GM18505 (cell line): ENCODE measurements around the gene APBA1.

Experiments
- ATAC-seq: cut with Tn5 transposase; IDR thresholded peaks from one replicate; pipeline ENCODE4 v1.9.1; 2021; ENCODE audit not compliant: unreplicated experiment
- POLR2A ChIP-seq: IDR thresholded peaks from 4 replicates; pipeline ENCODE4 v1.6.1; 2011; ENCODE audit warnings: borderline replicate concordance; ENCODE audit not compliant: insufficient read depth, insufficient read length; ENCODE audit errors: extremely low read depth

The APBA1 gene

GRCh38 chr9:69593301-69593700, 78.9 kb downstream of the APBA1 start:
- no peak for TF ChIP-seq POLR2A
- ATAC-seq, result no peak

GRCh38 chr9:69590266-69590665, 81.9 kb downstream of the APBA1 start:
- no peak for ATAC-seq
- no peak for TF ChIP-seq POLR2A

GRCh38 chr9:69589156-69589555, 83.0 kb downstream of the APBA1 start:
- no peak for ATAC-seq

GRCh38 chr9:69585571-69585970, 86.6 kb downstream of the APBA1 start:
- no peak for TF ChIP-seq POLR2A
- no peak for ATAC-seq

More at GRCh38 chr9:69589156-69589555, 83.0 kb downstream of the APBA1 start:
- TF ChIP-seq POLR2A, result no peak

- TF ChIP-seq POLR2A, result no peak
- no peak for ATAC-seq
These were observed 87.4 kb downstream of the APBA1 start for GRCh38 chr9:69584759-69585158.

GRCh38 chr9:69583645-69584234, 88.4 kb downstream of the APBA1 start:
- no peak for ATAC-seq
- TF ChIP-seq POLR2A, result no peak

GRCh38 chr9:69582544-69583297, 89.5 kb downstream of the APBA1 start:
- no peak for ATAC-seq
- no peak for TF ChIP-seq POLR2A

- no peak for TF ChIP-seq POLR2A
These were observed 90.2 kb downstream of the APBA1 start for GRCh38 chr9:69582018-69582417.

GRCh38 chr9:69580582-69581214, 91.5 kb downstream of the APBA1 start:
- TF ChIP-seq POLR2A, result no peak
- no peak for ATAC-seq

More at GRCh38 chr9:69582018-69582417, 90.2 kb downstream of the APBA1 start:
- no peak for ATAC-seq

- no peak for ATAC-seq
- no peak for TF ChIP-seq POLR2A
These were observed 92.2 kb downstream of the APBA1 start for GRCh38 chr9:69579760-69580581.

- ATAC-seq, result no peak
- TF ChIP-seq POLR2A, result no peak
These were observed 93.0 kb downstream of the APBA1 start for GRCh38 chr9:69579032-69579758.

- TF ChIP-seq POLR2A, result no peak
- ATAC-seq, result no peak
These were observed 94.1 kb downstream of the APBA1 start for GRCh38 chr9:69578026-69578425.
